Neural cell (in vitro differentiated cells): ENCODE results near the gene LRRC38. TPM values are rescaled to one million over a fixed set of nuclear protein-coding genes. Genes with fewer than 3 reads are reported as not detected.

Experiments
- H2AFZ ChIP-seq: fragments of 200-600, 300-800 bp; sonication (generic), shearing (Covaris generic); 2 replicates; pipeline ENCODE4 v1.6.0; 2014; ENCODE audit warnings: low read depth, mild to moderate bottlenecking, antibody characterized with exemption, low read length, moderate library complexity
- H3F3A ChIP-seq: fragments of 200-600 bp; shearing (Covaris generic); 2 replicates; pipeline ENCODE4 v1.6.1; 2016; ENCODE audit warnings: mild to moderate bottlenecking, moderate library complexity, mixed read lengths, antibody characterized with exemption, low read length; ENCODE audit not compliant: insufficient read depth, poor library complexity, severe bottlenecking
- H3K27ac ChIP-seq: fragments of 200-600, 300-800 bp; sonication (generic), shearing (Covaris generic); 2 replicates; pipeline ENCODE4 v1.5.1; 2014; ENCODE audit warnings: mild to moderate bottlenecking, low read length, moderate library complexity
- H3K27me3 ChIP-seq: fragments of 300-800, 200-600 bp; sonication (generic), shearing (Covaris generic); 2 replicates; pipeline ENCODE4 v1.6.0; 2014; ENCODE audit warnings: mild to moderate bottlenecking, low read depth, low read length, moderate library complexity; ENCODE audit not compliant: insufficient read depth
- H3K36me3 ChIP-seq: fragments of 300-800, 200-600 bp; sonication (generic), shearing (Covaris generic); 2 replicates; pipeline ENCODE4 v1.5.1; 2014; ENCODE audit warnings: mild to moderate bottlenecking, antibody characterized with exemption, low read length, moderate library complexity; ENCODE audit not compliant: insufficient read depth
- H3K4me2 ChIP-seq: fragments of 300-800, 200-600 bp; sonication (generic), shearing (Covaris generic); 2 replicates; pipeline ENCODE4 v1.6.0; 2014; ENCODE audit warnings: mild to moderate bottlenecking, low read length
- H3K4me3 ChIP-seq: fragments of 300-800, 200-600 bp; sonication (generic), shearing (Covaris generic); 2 replicates; pipeline ENCODE4 v1.5.1; 2014; ENCODE audit warnings: mild to moderate bottlenecking, low read length, moderate library complexity
- H3K79me2 ChIP-seq: fragments of 200-600 bp; shearing (Covaris generic); replicated peaks from 2 replicates; pipeline ENCODE4 v1.6.0; 2014; ENCODE audit warnings: mild to moderate bottlenecking, low read length, moderate library complexity; ENCODE audit not compliant: insufficient read depth
- H3K9ac ChIP-seq: fragments of 300-800, 200-600 bp; sonication (generic), shearing (Covaris generic); 2 replicates; pipeline ENCODE4 v1.6.1; 2016; ENCODE audit warnings: mild to moderate bottlenecking, low read length, mixed read lengths
- H3K9me2 ChIP-seq: fragments of 200-600 bp; shearing (Covaris generic); 2 replicates; pipeline ENCODE4 v1.6.1; 2016; ENCODE audit warnings: mild to moderate bottlenecking, low read length, mixed read lengths; ENCODE audit not compliant: insufficient read depth
- H3K9me3 ChIP-seq: fragments of 200-600, 300-800 bp; sonication (generic), shearing (Covaris generic); 2 replicates; pipeline ENCODE4 v1.6.1; 2016; ENCODE audit warnings: mild to moderate bottlenecking, mixed run types, low read length, moderate library complexity, mixed read lengths
- H4K20me1 ChIP-seq: fragments of 200-600 bp; shearing (Covaris generic); 2 replicates; pipeline ENCODE4 v1.6.1; 2016; ENCODE audit warnings: mild to moderate bottlenecking, mixed run types; ENCODE audit not compliant: insufficient read depth
- CTCF ChIP-seq: fragments of 450-650 bp; IDR thresholded peaks from 2 replicates; pipeline ENCODE4 v1.5.1; 2014; ENCODE audit warnings: antibody characterized with exemption, mild to moderate bottlenecking, moderate library complexity; ENCODE audit not compliant: poor library complexity, severe bottlenecking
- EP300 ChIP-seq: fragments of 450-650 bp; conservative IDR thresholded peaks from 2 replicates; pipeline ENCODE4 v1.6.1; 2014; ENCODE audit warnings: antibody characterized with exemption, mild to moderate bottlenecking, moderate library complexity; ENCODE audit not compliant: poor library complexity, severe bottlenecking
- EZH2 ChIP-seq: fragments of 200-600, 300-800 bp; shearing (Covaris generic), sonication (generic); IDR thresholded peaks from 2 replicates; pipeline ENCODE4 v1.6.1; 2014; ENCODE audit warnings: antibody characterized with exemption, low read length, borderline replicate concordance, mild to moderate bottlenecking; ENCODE audit not compliant: insufficient read depth, poor library complexity, severe bottlenecking
- MXI1 ChIP-seq: fragments of 450-650 bp; conservative IDR thresholded peaks from 2 replicates; pipeline ENCODE4 v1.6.1; 2014; ENCODE audit warnings: antibody characterized with exemption, mild to moderate bottlenecking; ENCODE audit not compliant: poor library complexity, severe bottlenecking
- POLR2AphosphoS5 ChIP-seq: IDR thresholded peaks from 2 replicates; pipeline ENCODE4 v1.6.1; 2012
- RAD21 ChIP-seq: fragments of 450-650 bp; conservative IDR thresholded peaks from 2 replicates; pipeline ENCODE4 v1.6.1; 2014; ENCODE audit warnings: antibody characterized with exemption, mild to moderate bottlenecking, moderate library complexity
- SMC3 ChIP-seq: fragments of 450-650 bp; conservative IDR thresholded peaks from 2 replicates; pipeline ENCODE4 v1.6.1; 2014; ENCODE audit warnings: antibody characterized with exemption, mild to moderate bottlenecking, moderate library complexity; ENCODE audit not compliant: poor library complexity
- TAF1 ChIP-seq: IDR thresholded peaks from 2 replicates; pipeline ENCODE4 v1.6.1; 2012; ENCODE audit warnings: low read depth
- polyA plus RNA-seq: library from polyadenylated mRNA; depleted of rRNA; stranded (reverse); fragments of >200 nt; gene quantifications from 2 replicates; pipeline ENCODE4 v1.2.3, GENCODE V29; 2014
- TF ChIP-seq, protein P1 (sequence below): IDR thresholded peaks from 2 replicates; pipeline ENCODE4 v1.6.1; 2012; ENCODE audit warnings: borderline replicate concordance

Gene LRRC38
- polyA plus RNA-seq, 1 donor from 2014 or later = not detected

GRCh38 chr1:13505020-13505419, 8.8 kb downstream of the LRRC38 start:
- Histone ChIP-seq H3K27ac (no peak overlapping the region), H3K9me3 (no peaks in the 10 kb centered on the region), H3K4me2 (no peak overlapping the region), H3K4me3 (no peak overlapping the region), H2AFZ (no peak overlapping the region), H4K20me1 (no peaks in the 10 kb centered on the region), H3K36me3 (no peaks in the 10 kb centered on the region), H3K9me2 (no peaks in the 10 kb centered on the region), H3K9ac (no peak overlapping the region), H3K27me3 (peaks cover 2% of the 10 kb centered on the region), H3F3A (no peaks in the 10 kb centered on the region), H3K79me2 (no peaks in the 10 kb centered on the region)
- TF ChIP-seq, protein P1, sequence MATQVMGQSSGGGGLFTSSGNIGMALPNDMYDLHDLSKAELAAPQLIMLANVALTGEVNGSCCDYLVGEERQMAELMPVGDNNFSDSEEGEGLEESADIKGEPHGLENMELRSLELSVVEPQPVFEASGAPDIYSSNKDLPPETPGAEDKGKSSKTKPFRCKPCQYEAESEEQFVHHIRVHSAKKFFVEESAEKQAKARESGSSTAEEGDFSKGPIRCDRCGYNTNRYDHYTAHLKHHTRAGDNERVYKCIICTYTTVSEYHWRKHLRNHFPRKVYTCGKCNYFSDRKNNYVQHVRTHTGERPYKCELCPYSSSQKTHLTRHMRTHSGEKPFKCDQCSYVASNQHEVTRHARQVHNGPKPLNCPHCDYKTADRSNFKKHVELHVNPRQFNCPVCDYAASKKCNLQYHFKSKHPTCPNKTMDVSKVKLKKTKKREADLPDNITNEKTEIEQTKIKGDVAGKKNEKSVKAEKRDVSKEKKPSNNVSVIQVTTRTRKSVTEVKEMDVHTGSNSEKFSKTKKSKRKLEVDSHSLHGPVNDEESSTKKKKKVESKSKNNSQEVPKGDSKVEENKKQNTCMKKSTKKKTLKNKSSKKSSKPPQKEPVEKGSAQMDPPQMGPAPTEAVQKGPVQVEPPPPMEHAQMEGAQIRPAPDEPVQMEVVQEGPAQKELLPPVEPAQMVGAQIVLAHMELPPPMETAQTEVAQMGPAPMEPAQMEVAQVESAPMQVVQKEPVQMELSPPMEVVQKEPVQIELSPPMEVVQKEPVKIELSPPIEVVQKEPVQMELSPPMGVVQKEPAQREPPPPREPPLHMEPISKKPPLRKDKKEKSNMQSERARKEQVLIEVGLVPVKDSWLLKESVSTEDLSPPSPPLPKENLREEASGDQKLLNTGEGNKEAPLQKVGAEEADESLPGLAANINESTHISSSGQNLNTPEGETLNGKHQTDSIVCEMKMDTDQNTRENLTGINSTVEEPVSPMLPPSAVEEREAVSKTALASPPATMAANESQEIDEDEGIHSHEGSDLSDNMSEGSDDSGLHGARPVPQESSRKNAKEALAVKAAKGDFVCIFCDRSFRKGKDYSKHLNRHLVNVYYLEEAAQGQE = no peak
- no peak for TF ChIP-seq EZH2
- no peak for TF ChIP-seq TAF1
- no peak for TF ChIP-seq MXI1
- TF ChIP-seq CTCF = no peak
- TF ChIP-seq EP300 = no peak
- no peak for TF ChIP-seq SMC3
- TF ChIP-seq POLR2AphosphoS5 = no peak
- no peak for TF ChIP-seq RAD21

- H3K4me3 ChIP-seq = no peak overlapping the region
- TF ChIP-seq POLR2AphosphoS5 = no peak
- no peak for TF ChIP-seq EP300
- TF ChIP-seq, protein P1 = no peak
- TF ChIP-seq TAF1 = no peak
- no peak for TF ChIP-seq EZH2
- no peak for TF ChIP-seq MXI1
- TF ChIP-seq SMC3 = no peak
- no peak for TF ChIP-seq CTCF
- no peak for TF ChIP-seq RAD21
- no peaks in the 10 kb centered on the region for H4K20me1 ChIP-seq
Observed at GRCh38 chr1:13500806-13501205, 13.0 kb downstream of the LRRC38 start.

More at GRCh38 chr1:13500806-13501205, 13.0 kb downstream of the LRRC38 start:
- no peak overlapping the region for H3K4me2 ChIP-seq
- H3K9me2 ChIP-seq = no peaks in the 10 kb centered on the region
- no peak overlapping the region for H3K27ac ChIP-seq
- H2AFZ ChIP-seq = no peak overlapping the region
- no peaks in the 10 kb centered on the region for H3K9me3 ChIP-seq
- no peaks in the 10 kb centered on the region for H3F3A ChIP-seq
- H3K79me2 ChIP-seq = no peaks in the 10 kb centered on the region
- no peaks in the 10 kb centered on the region for H3K27me3 ChIP-seq
- no peaks in the 10 kb centered on the region for H3K36me3 ChIP-seq
- no peak overlapping the region for H3K9ac ChIP-seq
